PC-9 (cell line): ENCODE data around the gene HOXC10.

Experiments
- CTCF ChIP-seq: fragments of 200-600 bp; sonication (generic); conservative IDR thresholded peaks from 2 replicates; pipeline ENCODE4 v1.6.1; 2017; ENCODE audit warnings: mixed run types, antibody characterized with exemption, mild to moderate bottlenecking, moderate library complexity
- EZH2 ChIP-seq: fragments of 200-600 bp; sonication (generic); IDR thresholded peaks from 2 replicates; pipeline ENCODE4 v1.8.0; 2017; ENCODE audit warnings: antibody characterized with exemption, low read depth

- TF ChIP-seq CTCF (no peak), EZH2 (no peak)
Measured at GRCh38 chr12:53983950-53984572, 885 bp upstream of the HOXC10 start.
